GM18526 (cell line): Measurements from ENCODE around the gene PDGFRB.

ENCODE experiments used
- POLR2A ChIP-seq: IDR thresholded peaks from 3 replicates; pipeline ENCODE4 v1.6.1; 2011; ENCODE audit not compliant: insufficient read length; ENCODE audit errors: extremely low read depth

PDGFRB gene

GRCh38 chr5:150146235-150146634, 9.4 kb downstream of the PDGFRB start:
- no peak for TF ChIP-seq POLR2A

- TF ChIP-seq POLR2A: no peak
These were observed 10.8 kb downstream of the PDGFRB start for GRCh38 chr5:150144879-150145278.

DNA sequence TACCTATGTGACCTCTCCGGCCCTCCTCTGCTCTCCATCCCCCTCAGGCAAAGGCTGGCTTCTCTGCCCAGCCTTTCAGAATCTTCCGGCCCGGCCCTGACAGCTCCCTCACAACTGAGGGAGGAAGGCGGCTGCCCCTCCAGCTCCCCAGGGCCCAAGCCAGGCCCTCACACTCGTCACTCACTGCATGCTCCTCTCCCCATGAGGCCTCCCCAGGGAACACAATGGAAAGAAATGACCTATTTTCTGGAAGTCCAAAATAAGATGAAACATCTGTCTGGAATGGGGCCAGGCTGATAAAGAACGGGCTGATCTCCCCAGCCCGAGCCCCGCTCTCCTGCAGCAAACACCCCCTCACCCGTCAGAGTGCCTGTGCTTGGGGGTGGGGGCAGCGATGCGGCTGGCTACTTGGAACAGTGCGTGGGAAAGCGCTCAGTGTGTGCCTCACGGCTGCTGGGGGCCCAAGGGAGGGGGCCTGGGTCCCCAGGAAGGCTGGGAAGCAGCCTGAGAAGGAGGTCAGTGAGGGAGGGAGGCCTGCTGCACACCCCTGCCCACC, 11.3 kb downstream of the PDGFRB start:
- TF ChIP-seq POLR2A: no peak

GRCh38 chr5:150143350-150144245, 12.0 kb downstream of the PDGFRB start:
- no peak for TF ChIP-seq POLR2A

DNA sequence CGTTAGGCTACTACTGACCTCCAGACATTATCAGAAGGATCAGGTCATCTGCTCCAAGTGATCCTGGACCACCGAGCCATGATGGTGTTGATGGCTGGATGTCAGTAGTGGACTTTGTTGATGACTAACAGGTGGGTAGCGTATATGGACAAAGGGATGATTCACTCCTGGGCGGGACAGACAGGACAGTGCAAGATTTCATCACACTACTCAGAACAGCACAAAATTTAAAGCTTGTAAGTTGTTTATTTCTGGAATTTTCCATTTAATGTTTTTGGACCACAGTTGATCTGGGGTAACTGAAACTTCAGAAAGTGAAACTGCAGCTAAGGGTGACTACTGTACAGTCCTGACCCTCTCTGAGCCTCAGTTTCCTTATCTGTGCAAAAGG, 12.7 kb downstream of the PDGFRB start:
- TF ChIP-seq POLR2A: no peak

GRCh38 chr5:150142185-150142958, 13.3 kb downstream of the PDGFRB start:
- no peak for TF ChIP-seq POLR2A

DNA sequence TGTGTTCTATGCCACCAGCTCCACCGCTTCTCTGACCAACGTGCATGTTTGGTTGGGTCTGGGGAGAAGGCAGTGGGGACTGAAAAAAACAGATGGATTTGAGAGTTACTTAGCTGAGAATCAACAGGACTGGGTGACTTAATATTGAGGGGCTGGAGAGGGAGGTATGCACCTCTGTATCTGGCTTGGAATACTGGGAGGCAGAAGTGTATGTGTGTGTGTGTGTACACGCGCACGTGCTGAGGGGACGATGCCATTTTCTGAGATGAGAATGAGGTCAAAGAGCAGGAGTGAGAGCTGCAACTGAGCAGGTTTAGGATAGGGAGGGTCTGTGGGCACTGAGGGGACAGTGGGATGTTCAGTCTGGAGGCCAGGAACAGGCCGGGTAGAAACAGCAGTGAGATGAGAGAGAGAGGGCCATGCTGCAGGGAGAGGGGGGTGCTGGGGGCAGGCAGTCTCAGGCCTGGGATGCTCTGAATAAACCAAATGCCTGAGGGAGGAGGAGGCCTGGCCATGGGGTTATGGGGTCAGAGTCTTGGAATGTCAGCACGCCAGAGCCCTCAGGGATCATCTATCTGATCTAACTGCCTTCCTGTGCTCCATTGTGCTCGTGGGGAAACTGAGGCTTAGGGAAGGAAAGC, 14.0 kb downstream of the PDGFRB start:
- TF ChIP-seq POLR2A: no peak

DNA sequence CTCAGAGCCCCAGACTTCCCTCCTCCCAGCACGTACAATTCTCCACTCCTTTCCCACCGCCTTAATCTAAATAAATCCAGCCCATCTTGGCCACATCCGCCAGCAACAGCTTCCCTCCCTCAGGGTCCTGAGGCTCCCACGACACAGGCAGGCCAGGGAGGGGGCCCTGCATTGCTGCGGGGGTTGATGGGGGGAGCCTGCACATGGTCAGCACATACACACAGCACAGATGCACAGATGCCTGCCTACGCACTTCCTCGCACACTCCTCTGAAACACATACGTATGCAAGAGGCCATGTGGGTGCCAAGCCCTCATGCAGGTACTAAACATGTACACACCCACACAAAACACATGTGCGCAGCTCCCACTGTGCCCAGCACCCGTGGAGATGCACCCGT, 14.8 kb downstream of the PDGFRB start:
- TF ChIP-seq POLR2A: no peak

DNA sequence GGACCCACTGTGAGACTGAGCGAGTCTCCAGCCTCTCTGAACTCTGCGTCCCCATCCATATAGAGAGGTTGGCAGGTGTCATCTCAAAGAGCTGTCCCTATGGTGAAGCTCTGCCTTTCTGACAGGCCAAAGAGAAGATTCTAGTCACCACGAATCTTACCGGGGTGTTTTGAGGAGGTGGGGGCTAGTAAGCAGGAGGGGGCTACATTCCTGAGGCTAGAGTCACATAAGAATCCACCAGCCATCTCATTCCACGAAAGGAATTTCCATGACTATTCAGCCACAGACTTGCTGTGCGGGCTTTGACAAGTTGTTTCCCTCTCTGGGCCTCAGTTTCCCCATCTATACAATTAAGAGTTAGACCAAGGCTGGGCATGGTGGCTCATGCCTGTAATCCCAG, 16.3 kb downstream of the PDGFRB start:
- TF ChIP-seq POLR2A: no peak

DNA sequence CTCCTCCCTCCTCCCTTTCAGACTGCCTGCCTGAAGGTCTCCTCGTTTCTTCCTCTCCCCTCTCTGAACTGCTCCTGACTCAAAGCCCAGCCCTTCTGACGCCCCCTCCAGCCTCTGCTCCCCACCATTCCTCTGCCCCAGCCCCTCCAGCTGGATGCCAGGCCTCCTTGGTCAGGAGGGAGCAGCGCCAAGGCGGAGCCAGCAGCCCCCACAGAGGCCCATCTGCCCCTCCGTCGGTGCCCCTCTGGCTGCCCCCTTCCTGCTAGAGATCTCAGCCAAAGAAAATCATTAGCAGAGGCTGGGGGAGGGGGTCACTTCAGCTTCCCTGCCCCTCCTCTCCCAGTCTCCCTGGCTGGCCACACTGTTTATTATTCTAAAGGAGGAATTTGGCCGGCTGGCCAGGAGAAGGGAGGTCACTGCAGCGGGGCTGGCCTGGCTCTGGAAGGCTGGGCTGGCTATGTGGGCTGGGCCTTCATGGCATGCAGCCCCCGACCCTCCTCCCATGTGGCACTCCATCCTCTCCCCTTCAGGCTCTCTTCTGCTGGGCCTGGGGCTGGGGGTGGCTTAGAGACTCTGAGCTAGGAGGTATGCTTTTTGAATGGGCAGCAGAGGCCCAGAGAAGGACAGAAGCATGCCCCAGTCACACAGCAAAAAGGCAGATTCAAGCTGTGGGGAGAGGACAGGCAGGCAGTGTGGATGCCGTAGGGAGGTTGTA, 16.9 kb downstream of the PDGFRB start:
- TF ChIP-seq POLR2A: no peak

DNA sequence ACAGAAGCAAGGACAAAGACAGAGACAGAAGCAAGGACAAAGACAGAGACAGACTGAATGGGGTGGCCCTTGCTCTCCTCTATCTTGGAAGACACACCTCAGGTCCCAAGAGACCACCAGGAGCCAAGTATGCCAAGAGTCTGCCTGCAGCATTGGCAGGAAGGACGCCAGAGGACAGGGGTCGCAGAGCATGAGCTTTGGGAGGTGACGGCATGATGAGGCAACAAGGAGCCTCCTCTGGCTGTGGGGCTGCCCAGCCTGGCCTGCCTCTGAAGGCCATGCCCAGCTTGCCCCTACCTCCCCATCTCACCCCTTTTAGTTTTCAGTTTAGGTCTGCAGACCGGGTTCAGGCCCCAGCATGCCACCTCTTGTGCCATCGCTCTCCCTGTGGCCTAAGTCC, 17.6 kb downstream of the PDGFRB start:
- no peak for TF ChIP-seq POLR2A

- TF ChIP-seq POLR2A: no peak
These were observed 18.3 kb downstream of the PDGFRB start for GRCh38 chr5:150137168-150137957.

GRCh38 chr5:150136305-150137167, 19.1 kb downstream of the PDGFRB start:
- TF ChIP-seq POLR2A: no peak
